Transverse colon (tissue), 4 donors: ENCODE measurements around the gene FBXL13. TPM values are rescaled to one million over a fixed set of nuclear protein-coding genes. Genes with fewer than 3 reads are reported as not detected.

Source experiments
- DNase-seq: peaks from one replicate; pipeline ENCODE4 v3.0.0-alpha.2; 2019
- H3K27ac ChIP-seq, 4 donors: fragments of 200-600 bp; sonication (generic); 2 replicates each; pipeline ENCODE4 v1.5.1; 2016 to 2018; ENCODE audit warnings: inconsistent platforms in 4 of 4
- H3K27me3 ChIP-seq: fragments of 200-600 bp; sonication (generic); 2 replicates; pipeline ENCODE4 v1.5.1; 2017; ENCODE audit warnings: inconsistent platforms
- H3K36me3 ChIP-seq, 4 donors: fragments of 200-600 bp; sonication (generic); 2 replicates each; pipeline ENCODE4 v1.5.1; 2017 to 2019; ENCODE audit warnings: inconsistent platforms in 4 of 4
- H3K4me1 ChIP-seq, 4 donors: fragments of 200-600 bp; sonication (generic); 2 replicates each; pipeline ENCODE4 v1.5.1; 2017 to 2020; ENCODE audit warnings: inconsistent platforms in 4 of 4
- H3K4me3 ChIP-seq, 4 donors: fragments of 200-600 bp; sonication (generic); 1 replicate in 1 of 4; 2 replicates in 3 of 4; pipeline versions ENCODE4 v1.5.1 to v1.6.1; 2017 to 2019; ENCODE audit warnings: inconsistent platforms in 4 of 4
- H3K9me3 ChIP-seq, 2 donors: fragments of 200-600 bp; sonication (generic); 2 replicates each; pipeline ENCODE4 v1.5.1; 2017 to 2019; ENCODE audit warnings: inconsistent platforms in 2 of 2
- CTCF ChIP-seq, 5 experiments: fragments of 200-600 bp in 3 of 5; fragments of 450-650 bp in 2 of 5; sonication (generic) in 3 of 5; IDR thresholded peaks; 1 replicate in 2 of 5; 2 replicates in 3 of 5; pipeline ENCODE4 v1.5.1; 2016 to 2017; ENCODE audit warnings: antibody characterized with exemption in 5 of 5, inconsistent platforms in 3 of 5, mild to moderate bottlenecking in 2 of 5, moderate library complexity in 1 of 5
- EP300 ChIP-seq: sonication (generic); formaldehyde crosslinking; IDR thresholded peaks from one replicate; pipeline ENCODE4 v1.6.1; 2017; ENCODE audit warnings: antibody characterized with exemption, low read depth
- POLR2A ChIP-seq: fragments of 450-650 bp; IDR thresholded peaks from one replicate; pipeline ENCODE4 v1.6.1; 2016; ENCODE audit warnings: antibody characterized with exemption, mild to moderate bottlenecking, moderate library complexity
- POLR2AphosphoS5 ChIP-seq, 3 donors: sonication (generic); formaldehyde crosslinking; IDR thresholded peaks; one replicate each; pipeline ENCODE4 v1.6.1; 2016; ENCODE audit warnings: antibody characterized with exemption in 3 of 3
- WGBS, 2 donors: methylation state at CpG; one replicate each; pipeline ENCODE4 v1.1.5; 2018; ENCODE audit warnings: low coverage in 1 of 2; 5-methylcytosine and 5-hydroxymethylcytosine counted together
- in situ Hi-C, 4 donors: fragments of 200-750 bp; cut with MboI; loops; one replicate each; pipeline versions ENCODE4 v1.15.0 to v1.15.1; 2017; ENCODE audit warnings: low sequenced_read_pairs in 3 of 4, low pct_ligation_motif_present in 1 of 4, low pct_unique_long_range_greater_than_20kb in 1 of 4
- intact Hi-C: fragments of 100-400 bp; cut with DNase I; formaldehyde crosslinking; loops from one replicate; pipeline ENCODE4 v1.15.1; 2023; ENCODE audit warnings: low total_unique reads
- total RNA-seq, 4 donors: library from RNA; depleted of rRNA; stranded (reverse); fragments of >200 nt; gene quantifications; one replicate each; pipeline ENCODE4 v1.1.0, GENCODE V29; 2016

The FBXL13 gene
- total RNA-seq, 4 donors from 2014 or later, result 0.96 to 6.8 (median 1.9) TPM; not detected in 1

- in situ Hi-C loops, result no loop called here
- intact Hi-C loops, result no loop called here
- TF ChIP-seq POLR2AphosphoS5 (IDR thresholded peaks at IDR 0.05) (no peak), POLR2A (no peak)
- H3K27me3 ChIP-seq, result no peaks in the 10 kb centered on the region
- no peak for DNase-seq
- WGBS, 2 donors, result 91 to 100% methylated on average over 1 of the region's 1 CpG
- H3K9me3 ChIP-seq, result no peaks in the 10 kb centered on the region
- no peaks in the 10 kb centered on the region for H3K36me3 ChIP-seq
- no peak overlapping the region for H3K27ac ChIP-seq
- H3K4me1 ChIP-seq, result no peaks in the 10 kb centered on the region
- H3K4me3 ChIP-seq, result no peak overlapping the region
Observed at GRCh38 chr7:102942868-102943267, 131.7 kb downstream of the FBXL13 start.

DNA sequence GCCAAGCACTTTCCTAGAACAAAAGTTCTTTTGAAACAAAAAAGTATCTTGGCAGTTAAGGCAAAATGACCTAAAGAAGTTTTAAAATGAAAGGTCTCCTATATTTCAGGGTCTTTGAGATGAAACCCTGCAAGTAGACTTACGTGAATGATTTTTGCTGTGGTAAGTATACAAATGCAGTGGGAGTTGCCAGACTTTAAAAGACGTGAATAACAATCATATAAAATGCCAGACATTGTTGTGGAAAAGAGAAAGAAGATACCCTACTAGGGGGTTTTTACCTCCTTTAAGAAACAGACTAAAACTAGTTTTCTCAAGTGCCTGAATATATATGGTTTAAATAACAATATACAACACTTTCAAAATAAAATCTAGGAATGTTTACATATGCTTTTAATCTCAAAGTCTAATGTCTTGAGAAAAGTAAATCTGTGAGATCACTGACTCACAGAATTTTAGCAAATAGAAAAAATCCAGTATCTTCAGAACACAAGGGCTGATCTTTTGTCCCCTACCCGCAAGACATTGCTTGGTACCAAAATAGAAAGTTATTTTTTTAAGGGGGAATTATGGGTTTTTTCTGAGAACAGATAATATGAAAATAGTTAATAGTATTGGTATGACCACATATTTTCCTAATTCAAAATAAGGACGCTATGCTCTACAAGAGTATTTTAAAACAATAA is 132.3 kb downstream of the FBXL13 start:
- in situ Hi-C loops (no loop called here), intact Hi-C loops (no loop called here)
- Histone ChIP-seq H3K4me3 (no peak overlapping the region), H3K36me3 (no peaks in the 10 kb centered on the region), H3K27ac (no peak overlapping the region), H3K9me3 (no peaks in the 10 kb centered on the region), H3K27me3 (no peaks in the 10 kb centered on the region), H3K4me1 (no peaks in the 10 kb centered on the region)
- 69 to 74% methylated on average over 4 of the region's 4 CpGs for whole genome bisulfite sequencing, 2 donors
- no peak for TF ChIP-seq EP300
- DNase-seq, result no peak

- peak overlapping the region in 1 of 4 donors; percentile 20 for H3K27ac ChIP-seq
- H3K27me3 ChIP-seq, result no peaks in the 10 kb centered on the region
- H3K4me3 ChIP-seq, result no peak overlapping the region
- H3K9me3 ChIP-seq, result no peaks in the 10 kb centered on the region
- no peak for TF ChIP-seq EP300
- no peak for TF ChIP-seq CTCF (IDR thresholded peaks at IDR 0.05)
- TF ChIP-seq POLR2AphosphoS5 (IDR thresholded peaks at IDR 0.05), result no peak
- TF ChIP-seq POLR2A, result no peak
- WGBS, 2 donors, result 67 to 71% methylated on average over 1 of the region's 1 CpG
- intact Hi-C loops, result no loop called here
- DNase-seq, result no peak
- no peaks in the 10 kb centered on the region for H3K36me3 ChIP-seq
- in situ Hi-C loops, result no loop called here
- H3K4me1 ChIP-seq, result no peaks in the 10 kb centered on the region
Observed at GRCh38 chr7:102938679-102939078, 135.9 kb downstream of the FBXL13 start.

GRCh38 chr7:102935450-102936115 is 139.0 kb downstream of the FBXL13 start:
- Histone ChIP-seq H3K4me1 (no peaks in the 10 kb centered on the region), H3K4me3 (no peak overlapping the region), H3K27me3 (no peaks in the 10 kb centered on the region), H3K27ac (no peak overlapping the region), H3K36me3 (no peaks in the 10 kb centered on the region), H3K9me3 (no peaks in the 10 kb centered on the region)
- 59 to 63% methylated on average over 5 to 6 of the region's 6 CpGs for WGBS, 2 donors
- no peak for DNase-seq
- in situ Hi-C loops (no loop called here), intact Hi-C loops (no loop called here)
- TF ChIP-seq EP300 (no peak), POLR2A (no peak), POLR2AphosphoS5 (IDR thresholded peaks at IDR 0.05) (no peak), CTCF (IDR thresholded peaks at IDR 0.05) (no peak)

DNA sequence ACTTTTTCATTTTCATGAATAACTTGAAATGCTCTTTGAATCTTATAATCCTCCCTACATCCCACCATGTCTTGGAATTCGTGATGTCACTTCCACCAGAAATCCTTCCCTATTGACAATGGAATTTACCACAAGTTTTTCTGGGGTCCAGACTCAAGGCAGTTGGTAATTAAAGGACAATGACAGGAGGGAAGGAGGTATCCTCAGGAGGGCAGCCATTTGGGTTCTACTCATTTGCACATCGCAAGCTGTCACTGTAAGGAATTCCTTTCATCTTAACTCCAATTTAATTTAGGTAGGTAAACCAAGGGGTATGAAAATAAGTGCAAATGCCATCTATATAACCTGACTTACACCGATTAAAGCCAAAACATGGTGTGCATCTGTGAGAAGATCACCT is 139.9 kb downstream of the FBXL13 start:
- no peak for DNase-seq
- Histone ChIP-seq H3K9me3 (no peaks in the 10 kb centered on the region), H3K4me1 (no peaks in the 10 kb centered on the region), H3K27me3 (no peaks in the 10 kb centered on the region), H3K27ac (peak overlapping the region in 1 of 4 donors; percentile 52), H3K36me3 (no peaks in the 10 kb centered on the region), H3K4me3 (no peak overlapping the region)
- WGBS, 2 donors, result 89 to 90% methylated on average over 3 of the region's 3 CpGs
- TF ChIP-seq CTCF (IDR thresholded peaks at IDR 0.05) (no peak), POLR2AphosphoS5 (IDR thresholded peaks at IDR 0.05) (no peak), POLR2A (no peak), EP300 (no peak)
- in situ Hi-C loops, result no loop called here
- intact Hi-C loops, result no loop called here
